ENCODE data around the gene FRMD8. TPM values are rescaled to one million over a fixed set of nuclear protein-coding genes. Genes with fewer than 3 reads are reported as not detected.
A peak's percentile ranks its signal among the peaks of the same experiment; 100 is the strongest.

Gene FRMD8
- total and polyA plus RNA-seq, 2 of the 8 experiments (the other 6 are each of a cell fraction or from before 2014, with no cell fraction given) = 15.0 to 19.2 TPM

- ChIA-PET POLR2A (ENCODE audit: partially characterized antibody) (interaction anchor here (0.7 to 20.8 kb wide), 41 partner anchors 8 to 286 kb away, joined by 3 to 826 read pairs (median 4); partner anchors contain the start of genes DPF2, MALAT1, SCYL1 and TIGD3), CTCF (ENCODE audit: partially characterized antibody) (interaction anchor here (0.6 to 22.8 kb wide), 11 partner anchors 7 to 471 kb away, joined by 3 to 430 read pairs (median 5); no protein-coding TSS in a partner anchor)
- Histone ChIP-seq H3K56ac (replicated peaks; ENCODE audit: insufficient read length, low read depth, low read length) (no peak within 1 kb of the TSS), H3K4me3 (ENCODE audit: extremely low read depth in 1 of 4, insufficient read depth in 2 of 4, low read depth in 3 of 4, low read length in 4 of 4) (peak within 1 kb of the TSS; percentile 43 to 70 (median 54)), H2BK20ac (ENCODE audit: low read length) (peak within 1 kb of the TSS; percentile 87; the same call in 1 of the 2 replicates), H4K20me1 (replicated peaks in 1 of 2; ENCODE audit: control insufficient read depth in 1 of 2, insufficient read depth in 2 of 2, low read length in 2 of 2) (peaks cover 7 to 13% of the 10 kb centered on the region in 2 experiments), H3K4ac (replicated peaks; ENCODE audit: insufficient read length, low read depth, low read length) (peak within 1 kb of the TSS; percentile 95), H3K4me2 (ENCODE audit: insufficient read depth in 1 of 2, low read depth in 2 of 2, low read length in 2 of 2) (peak within 1 kb of the TSS; percentile 62 to 85), H3K79me1 (ENCODE audit: low read depth, low read length) (peaks cover 11% of the 10 kb centered on the region; the same call in 1 of the 2 replicates), H2BK120ac (replicated peaks; ENCODE audit: low read depth, low read length) (peak within 1 kb of the TSS; percentile 67), H3K14ac (ENCODE audit: insufficient read length) (no peak within 1 kb of the TSS), H3K27me3 (replicated peaks in 1 of 4; ENCODE audit: control insufficient read depth in 3 of 4, extremely low read depth in 1 of 4, insufficient read depth in 3 of 4, low read length in 3 of 4) (no peaks in the 10 kb centered on the region; a peak in 1 of 7 replicates), H2BK15ac (ENCODE audit: low read length) (no peak within 1 kb of the TSS; the same call in 1 of the 2 replicates), H2BK12ac (ENCODE audit: low read depth, low read length) (peak within 1 kb of the TSS; percentile 91), H4K8ac (ENCODE audit: extremely low read depth, insufficient read depth, low read length) (peak within 1 kb of the TSS; percentile 98; the same call in 1 of the 2 replicates), H4K5ac (ENCODE audit: insufficient read length, low read depth, low read length) (peak within 1 kb of the TSS; percentile 75), H3K9ac (replicated peaks in 1 of 4; ENCODE audit: extremely low read depth in 1 of 4, low read depth in 3 of 4, low read length in 3 of 4) (peak within 1 kb of the TSS in 3 of 4 experiments; percentile 73 to 80 (median 79); a peak in 6 of 7 replicates), H3K36me3 (ENCODE audit: control insufficient read depth in 2 of 4, insufficient read depth in 4 of 4, low read length in 3 of 4) (no peaks in the 10 kb centered on the region), H2AFZ (ENCODE audit: low read length) (no peak within 1 kb of the TSS), H3K4me1 (replicated peaks in 1 of 4; ENCODE audit: control insufficient read depth in 3 of 4, insufficient read depth in 4 of 4, low read length in 3 of 4) (peaks cover 33 to 69% (median 43%) of the 10 kb centered on the region in 4 experiments), H3K18ac (ENCODE audit: extremely low read depth, low read length) (peak within 1 kb of the TSS; percentile 88), H3K79me2 (ENCODE audit: control insufficient read depth in 1 of 2, insufficient read depth in 2 of 2, low read length in 2 of 2) (peaks cover 3 to 35% of the 10 kb centered on the region in 2 experiments), H3K9me3 (ENCODE audit: insufficient read depth in 2 of 2, low read depth in 1 of 2, low read length in 1 of 2) (no peaks in the 10 kb centered on the region), H2BK5ac (ENCODE audit: low read depth, low read length) (peak within 1 kb of the TSS; percentile 99), H3K27ac (ENCODE audit: low read depth, low read length) (peak within 1 kb of the TSS; percentile 80), H3K23me2 (ENCODE audit: low read depth, low read length) (peaks cover 22% of the 10 kb centered on the region; the same call in 1 of the 2 replicates), H2AK5ac (ENCODE audit: low read depth, low read length) (peak within 1 kb of the TSS; percentile 80; the same call in 1 of the 2 replicates), H4K91ac (replicated peaks; ENCODE audit: insufficient read length, low read length) (peak within 1 kb of the TSS; percentile 90), H3K23ac (ENCODE audit: insufficient read length) (no peak within 1 kb of the TSS)
- peak; percentile 57 to 89 for DNase-seq (ENCODE audit: low read depth in 1 of 2, low spot score in 2 of 2)
- no peak for FAIRE-seq
- WGBS, 2 experiments (ENCODE audit: extremely low coverage in 1 of 2, insufficient coverage in 1 of 2, insufficient read length in 1 of 2, insufficient replicate concordance in 2 of 2, low coverage in 1 of 2, low lambda C conversion rate in 2 of 2, missing lambda C conversion rate in 1 of 2) = 39% methylated on average over 37 of the region's 40 CpGs; no CpG with 5 or more reads in 1 of the 2 experiments
- TF ChIP-seq TCF12 (IDR thresholded peaks at IDR 0.05; ENCODE audit: low read depth, low read length) (no peak), YY1 (IDR thresholded peaks at IDR 0.05; ENCODE audit: low read depth, low read length) (peak; percentile 18; the same call in 1 of the 2 replicates), CBX5 (IDR thresholded peaks at IDR 0.05; ENCODE audit: low read depth, low read length) (no peak), MAX (IDR thresholded peaks at IDR 0.05) (no peak; the same call in 1 of the 2 replicates), BRCA1 (IDR thresholded peaks at IDR 0.05; ENCODE audit: low read depth, low read length) (no peak), SAP30 (IDR thresholded peaks at IDR 0.05; ENCODE audit: insufficient read depth, insufficient replicate concordance, low read length) (no peak), CTBP2 (IDR thresholded peaks at IDR 0.05; ENCODE audit: borderline replicate concordance, insufficient read depth, insufficient read length, low read length) (no peak), SP2 (IDR thresholded peaks at IDR 0.05; ENCODE audit: low read length) (no peak), USF2 (IDR thresholded peaks at IDR 0.05; ENCODE audit: low read length) (no peak)
Observed at GRCh38 chr11:65422633-65423515, 36.4 kb downstream of the FRMD8 start, which contains the start of gene NEAT1. Gene NEAT1, plus strand, starts transcription at chr11:65422798.

Measured in H1 (cell line).